T-cell (primary cell): ENCODE data around the gene ALDH16A1. TPM values are rescaled to one million over a fixed set of nuclear protein-coding genes. Genes with fewer than 3 reads are reported as not detected.

Source experiments
- ATAC-seq, 4 experiments: fragments of 200-7000 bp in 3 of 4; fragments of 150-1000 bp in 1 of 4; cut with Tn5 transposase; replicated peaks in 1 of 4; 1 replicate in 3 of 4; 2 replicates in 1 of 4; pipeline ENCODE4 v1.10.0; 2021; ENCODE audit warnings: moderate library complexity in 3 of 4, mild to moderate bottlenecking in 2 of 4, moderate number of reproducible peaks in 1 of 4
- CTCF ChIA-PET, 2 donors: fragments of 300-600 bp; sonication (Branson Sonifier 250); formaldehyde crosslinking; loops; one replicate each; lab custom pipeline; 2022; ENCODE audit warnings: antibody characterized with exemption in 2 of 2; lab: Charles Lee
- POLR2A ChIA-PET, 2 donors: fragments of 300-600 bp; sonication (Branson Sonifier 250); formaldehyde crosslinking; loops; one replicate each; lab custom pipeline; 2022; ENCODE audit warnings: antibody characterized with exemption in 2 of 2; lab: Charles Lee
- DNase-seq, 35 experiments: peaks; one replicate each; pipeline versions ENCODE4 v3.0.0 to v3.0.0-alpha.2; 2013 to 2023
- H3K27ac ChIP-seq: one replicate; pipeline ENCODE4 v1.5.1; 2013; ENCODE audit warnings: low read length
- H3K27me3 ChIP-seq, 2 experiments: replicated peaks in 1 of 2; 1 replicate in 1 of 2; 2 replicates in 1 of 2; pipeline versions ENCODE4 v1.6.1 to v1.7.0; 2013; ENCODE audit warnings: low read length in 1 of 2, mixed read lengths in 1 of 2; ENCODE audit not compliant: control insufficient read depth in 2 of 2, insufficient read depth in 2 of 2; ENCODE audit errors: extremely low read depth in 1 of 2
- H3K36me3 ChIP-seq, 2 donors: 1 replicate in 1 of 2; 2 replicates in 1 of 2; pipeline versions ENCODE4 v1.6.1 to v1.7.0; 2013; ENCODE audit warnings: low read length in 1 of 2; ENCODE audit not compliant: control insufficient read depth in 2 of 2, insufficient read depth in 1 of 2; ENCODE audit errors: extremely low read depth in 1 of 2
- H3K4me1 ChIP-seq, 2 experiments: 1 replicate in 1 of 2; 2 replicates in 1 of 2; pipeline versions ENCODE4 v1.6.1 to v1.7.0; 2013; ENCODE audit warnings: low read length in 2 of 2, mixed read lengths in 1 of 2; ENCODE audit not compliant: insufficient read depth in 2 of 2, control insufficient read depth in 1 of 2; ENCODE audit errors: extremely low read depth in 1 of 2
- H3K4me3 ChIP-seq, 2 donors: 1 replicate in 1 of 2; 2 replicates in 1 of 2; pipeline versions ENCODE4 v1.5.1 to v1.7.0; 2013; ENCODE audit warnings: mild to moderate bottlenecking in 2 of 2, low read length in 1 of 2, moderate library complexity in 1 of 2; ENCODE audit not compliant: control insufficient read depth in 1 of 2; ENCODE audit errors: extremely low read depth in 1 of 2
- H3K9me3 ChIP-seq: 2 replicates; pipeline ENCODE4 v1.7.0; 2013
- H3K27ac Mint-ChIP-seq, 2 donors: one replicate each; pipeline ENCODE4 v1.8.0; 2020 to 2021; ENCODE audit warnings: mild to moderate bottlenecking in 2 of 2, mixed read lengths in 2 of 2
- H3K27me3 Mint-ChIP-seq, 2 donors: one replicate each; pipeline ENCODE4 v1.8.0; 2021 to 2022; ENCODE audit warnings: mixed read lengths in 2 of 2
- H3K36me3 Mint-ChIP-seq: one replicate; pipeline ENCODE4 v1.8.0; 2021; ENCODE audit warnings: mixed read lengths
- H3K4me1 Mint-ChIP-seq, 3 donors: one replicate each; pipeline ENCODE4 v1.8.0; 2020 to 2022; ENCODE audit warnings: mixed read lengths in 3 of 3, mild to moderate bottlenecking in 1 of 3
- H3K4me3 Mint-ChIP-seq, 3 donors: one replicate each; pipeline ENCODE4 v1.8.0; 2020 to 2022; ENCODE audit warnings: mild to moderate bottlenecking in 3 of 3, mixed read lengths in 3 of 3, moderate library complexity in 3 of 3
- H3K9me3 Mint-ChIP-seq, 3 donors: one replicate each; pipeline ENCODE4 v1.8.0; 2020 to 2022; ENCODE audit warnings: mixed read lengths in 3 of 3
- WGBS: methylation state at CpG from one replicate; pipeline ENCODE4 v1.1.5; 2013; ENCODE audit warnings: missing lambda C conversion rate; ENCODE audit not compliant: insufficient coverage; 5-methylcytosine and 5-hydroxymethylcytosine counted together
- total RNA-seq, 35 experiments: library from RNA in 6 of 35; stranded (reverse) in 6 of 35; fragments of 120-200 nt in 1 of 35; gene quantifications; one replicate each; pipeline versions ENCODE4 v1.2.1 to v1.2.4 and lab custom pipeline; 2013 to 2026

ALDH16A1 gene
- total RNA-seq (10 to 100 TPM; 32.8 to 57.2 (median 46.3) TPM), total RNA-seq (lab: John Stamatoyannopoulos, UW) (13.1 to 70.2 (median 47.7) reads per million in 29 experiments)
- total RNA-seq (2013), result 31.5 TPM

DNA sequence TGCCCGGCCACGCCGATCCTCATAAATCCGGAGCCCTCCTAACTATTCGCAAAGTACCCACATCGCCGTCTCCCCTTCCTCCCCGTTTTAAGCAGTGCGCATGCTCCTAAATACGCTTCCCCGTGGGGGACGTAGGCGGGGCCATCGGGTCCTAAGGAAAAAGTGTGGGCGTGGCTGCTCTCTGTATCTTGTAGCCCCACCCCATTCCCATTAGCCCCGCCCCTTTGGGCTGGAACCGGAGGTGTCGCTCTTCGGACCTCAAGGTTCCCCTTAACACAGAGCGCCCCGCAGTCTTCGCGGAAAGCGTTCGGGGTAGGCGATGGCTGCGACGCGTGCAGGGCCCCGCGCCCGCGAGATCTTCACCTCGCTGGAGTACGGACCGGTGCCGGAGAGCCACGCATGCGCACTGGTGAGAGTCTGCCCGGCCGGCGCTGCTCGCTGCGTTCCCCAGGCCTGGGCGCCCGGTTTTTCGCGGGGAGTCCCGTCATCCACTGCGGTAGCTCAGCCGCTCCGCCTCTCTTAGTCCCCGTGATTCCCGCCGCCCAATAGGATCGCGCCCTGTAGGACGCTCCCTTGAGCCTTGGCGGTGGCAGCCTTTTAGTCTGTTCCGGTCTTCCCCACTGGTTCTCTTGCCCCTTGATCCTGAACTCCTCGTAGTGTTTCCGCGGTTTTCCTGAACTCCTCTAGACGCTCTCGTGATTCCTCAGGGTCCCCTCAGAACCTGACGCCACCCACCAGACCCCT is at the start of gene ALDH16A1:
Gene ALDH16A1, plus strand, starts transcription at position 213 of the 744 bp plus-strand sequence. Its CDS starts 107 bp downstream, at position 320.
- Histone ChIP-seq H3K4me1 (peaks cover 7 to 64% of the 10 kb centered on the region in 2 experiments), H3K36me3 (peaks cover 7 to 24% of the 10 kb centered on the region in 2 donors), H3K4me3 (peak within 1 kb of the TSS; percentile 99), H3K27ac (peak within 1 kb of the TSS; percentile 83), H3K9me3 (no peaks in the 10 kb centered on the region), H3K27me3 (no peaks in the 10 kb centered on the region)
- H3K27me3 Mint-ChIP-seq, result no peaks in the 10 kb centered on the region
- DNase-seq, result peak; percentile 95 to 98 (median 97)
- ChIA-PET POLR2A (interaction anchor here (0.5 to 1.0 kb wide), 3 partner anchors 16 to 28 kb away, joined by 3 to 11 read pairs (median 4); no protein-coding TSS in a partner anchor), CTCF (interaction anchor here in 1 of 2 donors (0.6 to 1.4 kb wide), 6 partner anchors 16 to 65 kb away, joined by 3 to 12 read pairs (median 4); partner anchors contain the start of genes FLT3LG and KASH5)
- H3K27ac Mint-ChIP-seq, result peak within 1 kb of the TSS; percentile 98 to 99
- peak within 1 kb of the TSS; percentile 95 to 98 (median 98) for H3K4me3 Mint-ChIP-seq
- no peaks in the 10 kb centered on the region for H3K9me3 Mint-ChIP-seq
- H3K36me3 Mint-ChIP-seq, result peaks cover 36% of the 10 kb centered on the region
- H3K4me1 Mint-ChIP-seq, result peaks cover 52 to 68% (median 56%) of the 10 kb centered on the region in 3 donors
- 0% methylated on average over 58 of the region's 66 CpGs for WGBS
- ATAC-seq, result peak; percentile 86 to 92 (median 88)

GRCh38 chr19:49403404-49404187 is 49.4 kb upstream of the ALDH16A1 start:
- no peak overlapping the region for H3K27ac ChIP-seq
- Mint-ChIP-seq H3K4me3 (no peak overlapping the region), H3K27ac (peak overlapping the region in 1 of 2 donors; percentile 27), H3K4me1 (peaks cover 27 to 40% (median 32%) of the 10 kb centered on the region in 3 donors), H3K36me3 (no peaks in the 10 kb centered on the region), H3K27me3 (no peaks in the 10 kb centered on the region), H3K9me3 (no peaks in the 10 kb centered on the region)
- H3K36me3 ChIP-seq, result no peaks in the 10 kb centered on the region
- ChIA-PET CTCF (no interaction called here), POLR2A (no interaction called here)
- WGBS, result 94% methylated on average over 2 of the region's 7 CpGs
- H3K9me3 ChIP-seq, result no peaks in the 10 kb centered on the region
- no peak overlapping the region for H3K4me3 ChIP-seq
- peaks cover 20 to 37% of the 10 kb centered on the region in 2 experiments for H3K4me1 ChIP-seq
- ATAC-seq, result peak in 1 of 4 experiments; percentile 31
- peaks cover 0 to 5% of the 10 kb centered on the region in 2 experiments for H3K27me3 ChIP-seq
- no peak for DNase-seq

DNA sequence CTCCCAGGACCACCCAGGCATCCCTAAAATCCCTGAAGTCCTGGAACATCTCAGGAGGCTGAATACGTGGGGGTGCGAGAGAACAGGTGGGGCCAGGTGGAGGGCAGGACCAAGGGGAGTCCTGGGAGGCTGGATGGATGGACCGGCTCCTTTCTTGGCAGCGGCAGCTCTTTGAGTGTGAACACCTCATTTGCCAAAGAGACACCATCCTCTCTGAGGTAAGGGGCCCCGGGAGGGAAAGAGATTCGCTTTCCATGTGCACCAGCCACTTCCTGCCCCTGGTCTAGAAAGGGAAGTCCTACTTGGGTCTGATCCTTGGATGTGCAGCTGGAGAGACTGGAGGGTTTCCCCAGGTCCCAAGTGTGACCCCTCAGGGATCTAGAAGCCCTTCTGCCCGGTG is 45.9 kb upstream of the ALDH16A1 start:
- H3K27me3 Mint-ChIP-seq, result no peaks in the 10 kb centered on the region
- H3K9me3 ChIP-seq, result no peaks in the 10 kb centered on the region
- no peak overlapping the region for H3K27ac ChIP-seq
- H3K9me3 Mint-ChIP-seq, result no peaks in the 10 kb centered on the region
- DNase-seq (no peak), ATAC-seq (no peak)
- WGBS, result 81% methylated on average over 5 of the region's 7 CpGs
- no peak overlapping the region for H3K27ac Mint-ChIP-seq
- no peaks in the 10 kb centered on the region for H3K36me3 Mint-ChIP-seq
- H3K4me3 Mint-ChIP-seq, result peak overlapping the region in 1 of 3 donors; percentile 76
- POLR2A ChIA-PET, result no interaction called here
- CTCF ChIA-PET, result no interaction called here
- no peak overlapping the region for H3K4me3 ChIP-seq
- H3K27me3 ChIP-seq, result peaks cover 0 to 3% of the 10 kb centered on the region in 2 experiments
- peaks cover 51 to 66% (median 58%) of the 10 kb centered on the region in 3 donors for H3K4me1 Mint-ChIP-seq
- no peaks in the 10 kb centered on the region for H3K36me3 ChIP-seq
- peaks cover 38 to 63% of the 10 kb centered on the region in 2 experiments for H3K4me1 ChIP-seq

DNA sequence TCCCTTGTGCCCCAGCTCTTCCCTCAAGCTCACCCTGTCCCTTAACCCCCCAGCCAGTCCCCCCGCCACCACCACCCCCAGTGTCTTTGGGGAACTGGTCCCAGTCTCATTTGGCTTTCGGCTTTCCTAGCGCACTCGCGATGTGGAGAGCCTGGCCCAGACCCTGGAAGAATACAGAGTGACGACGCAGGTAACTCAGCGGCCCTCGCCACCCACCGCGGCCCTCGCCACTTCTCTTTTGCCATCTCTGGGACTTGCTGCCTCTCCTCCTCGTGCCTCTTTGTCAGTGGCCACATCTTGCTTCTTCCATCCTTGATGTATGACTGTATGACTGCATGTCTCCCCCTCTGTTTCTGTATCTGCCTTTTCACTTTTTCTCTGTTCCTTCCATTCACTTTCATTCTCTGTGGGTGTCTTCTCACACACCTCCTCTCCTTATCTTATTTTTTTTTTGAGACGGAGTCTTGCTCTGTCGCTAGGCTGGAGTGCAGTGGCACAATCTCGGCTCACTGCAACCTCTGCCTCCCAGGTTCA is 45.5 kb upstream of the ALDH16A1 start:
- CTCF ChIA-PET, result no interaction called here
- Mint-ChIP-seq H3K4me3 (peak overlapping the region in 1 of 3 donors; percentile 76), H3K27me3 (no peaks in the 10 kb centered on the region), H3K36me3 (no peaks in the 10 kb centered on the region), H3K27ac (peak overlapping the region; percentile 77 to 96), H3K9me3 (no peaks in the 10 kb centered on the region), H3K4me1 (peaks cover 56 to 71% (median 62%) of the 10 kb centered on the region in 3 donors)
- H3K4me1 ChIP-seq, result peaks cover 42 to 68% of the 10 kb centered on the region in 2 experiments
- H3K27ac ChIP-seq, result no peak overlapping the region
- no peaks in the 10 kb centered on the region for H3K9me3 ChIP-seq
- DNase-seq, result no peak
- peaks cover 0 to 3% of the 10 kb centered on the region in 2 experiments for H3K27me3 ChIP-seq
- no peaks in the 10 kb centered on the region for H3K36me3 ChIP-seq
- ATAC-seq, result peak in 1 of 4 experiments; percentile 19
- H3K4me3 ChIP-seq, result peak overlapping the region in 1 of 2 donors; percentile 18
- WGBS, result 84% methylated on average over 12 of the region's 16 CpGs
- POLR2A ChIA-PET, result no interaction called here

GRCh38 chr19:49408816-49409440 is 44.1 kb upstream of the ALDH16A1 start:
- no peaks in the 10 kb centered on the region for H3K9me3 Mint-ChIP-seq
- H3K27ac Mint-ChIP-seq, result peak overlapping the region; percentile 87 to 96
- CTCF ChIA-PET, result interaction anchor here (0.5 to 0.6 kb wide), 2 partner anchors 63 to 87 kb away, joined by 3 to 4 read pairs; no protein-coding TSS in a partner anchor
- H3K27ac ChIP-seq, result peak overlapping the region; percentile 65
- H3K4me3 ChIP-seq, result no peak overlapping the region
- no peaks in the 10 kb centered on the region for H3K36me3 ChIP-seq
- no peaks in the 10 kb centered on the region for H3K27me3 Mint-ChIP-seq
- WGBS, result 84% methylated on average over 5 of the region's 8 CpGs
- no peaks in the 10 kb centered on the region for H3K9me3 ChIP-seq
- DNase-seq (no peak), ATAC-seq (no peak)
- H3K27me3 ChIP-seq, result peaks cover 0 to 5% of the 10 kb centered on the region in 2 experiments
- peak overlapping the region in 2 of 3 donors; percentile 53 to 76 for H3K4me3 Mint-ChIP-seq
- POLR2A ChIA-PET, result no interaction called here
- H3K36me3 Mint-ChIP-seq, result no peaks in the 10 kb centered on the region
- peaks cover 50 to 65% (median 57%) of the 10 kb centered on the region in 3 donors for H3K4me1 Mint-ChIP-seq
- peaks cover 36 to 65% of the 10 kb centered on the region in 2 experiments for H3K4me1 ChIP-seq
